ENCODE results near the gene YPEL5.

DNA sequence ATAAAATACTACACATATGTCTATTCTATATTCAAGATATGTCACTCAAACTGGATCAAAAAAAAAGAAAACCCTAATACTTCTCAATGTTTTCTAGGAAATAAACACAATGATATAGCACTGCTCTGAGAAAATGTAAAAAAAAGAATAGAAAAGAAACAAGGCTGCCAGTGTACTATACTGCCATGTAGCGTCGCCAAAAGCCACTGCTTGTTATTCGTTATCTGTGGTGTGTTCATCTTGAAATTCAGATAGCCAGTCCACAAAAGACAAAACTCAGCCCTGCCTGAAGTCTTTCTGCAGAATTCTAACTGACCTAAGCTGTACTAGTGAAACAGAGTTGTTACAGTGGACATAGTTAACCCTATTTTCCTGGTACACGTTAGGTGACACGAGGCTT lies 12.2 kb upstream of the YPEL5 start:
- TF ChIP-seq, protein P1, sequence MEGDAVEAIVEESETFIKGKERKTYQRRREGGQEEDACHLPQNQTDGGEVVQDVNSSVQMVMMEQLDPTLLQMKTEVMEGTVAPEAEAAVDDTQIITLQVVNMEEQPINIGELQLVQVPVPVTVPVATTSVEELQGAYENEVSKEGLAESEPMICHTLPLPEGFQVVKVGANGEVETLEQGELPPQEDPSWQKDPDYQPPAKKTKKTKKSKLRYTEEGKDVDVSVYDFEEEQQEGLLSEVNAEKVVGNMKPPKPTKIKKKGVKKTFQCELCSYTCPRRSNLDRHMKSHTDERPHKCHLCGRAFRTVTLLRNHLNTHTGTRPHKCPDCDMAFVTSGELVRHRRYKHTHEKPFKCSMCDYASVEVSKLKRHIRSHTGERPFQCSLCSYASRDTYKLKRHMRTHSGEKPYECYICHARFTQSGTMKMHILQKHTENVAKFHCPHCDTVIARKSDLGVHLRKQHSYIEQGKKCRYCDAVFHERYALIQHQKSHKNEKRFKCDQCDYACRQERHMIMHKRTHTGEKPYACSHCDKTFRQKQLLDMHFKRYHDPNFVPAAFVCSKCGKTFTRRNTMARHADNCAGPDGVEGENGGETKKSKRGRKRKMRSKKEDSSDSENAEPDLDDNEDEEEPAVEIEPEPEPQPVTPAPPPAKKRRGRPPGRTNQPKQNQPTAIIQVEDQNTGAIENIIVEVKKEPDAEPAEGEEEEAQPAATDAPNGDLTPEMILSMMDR (IDR thresholded peaks at IDR 0.05 in 2 of 3, conservative IDR thresholded peaks at IDR 0.05 in 1 of 3; ENCODE audit: borderline replicate concordance in 1 of 3, insufficient read depth in 1 of 3, low read depth in 2 of 3, low read length in 2 of 3) = no peak
- TF ChIP-seq, protein P2, sequence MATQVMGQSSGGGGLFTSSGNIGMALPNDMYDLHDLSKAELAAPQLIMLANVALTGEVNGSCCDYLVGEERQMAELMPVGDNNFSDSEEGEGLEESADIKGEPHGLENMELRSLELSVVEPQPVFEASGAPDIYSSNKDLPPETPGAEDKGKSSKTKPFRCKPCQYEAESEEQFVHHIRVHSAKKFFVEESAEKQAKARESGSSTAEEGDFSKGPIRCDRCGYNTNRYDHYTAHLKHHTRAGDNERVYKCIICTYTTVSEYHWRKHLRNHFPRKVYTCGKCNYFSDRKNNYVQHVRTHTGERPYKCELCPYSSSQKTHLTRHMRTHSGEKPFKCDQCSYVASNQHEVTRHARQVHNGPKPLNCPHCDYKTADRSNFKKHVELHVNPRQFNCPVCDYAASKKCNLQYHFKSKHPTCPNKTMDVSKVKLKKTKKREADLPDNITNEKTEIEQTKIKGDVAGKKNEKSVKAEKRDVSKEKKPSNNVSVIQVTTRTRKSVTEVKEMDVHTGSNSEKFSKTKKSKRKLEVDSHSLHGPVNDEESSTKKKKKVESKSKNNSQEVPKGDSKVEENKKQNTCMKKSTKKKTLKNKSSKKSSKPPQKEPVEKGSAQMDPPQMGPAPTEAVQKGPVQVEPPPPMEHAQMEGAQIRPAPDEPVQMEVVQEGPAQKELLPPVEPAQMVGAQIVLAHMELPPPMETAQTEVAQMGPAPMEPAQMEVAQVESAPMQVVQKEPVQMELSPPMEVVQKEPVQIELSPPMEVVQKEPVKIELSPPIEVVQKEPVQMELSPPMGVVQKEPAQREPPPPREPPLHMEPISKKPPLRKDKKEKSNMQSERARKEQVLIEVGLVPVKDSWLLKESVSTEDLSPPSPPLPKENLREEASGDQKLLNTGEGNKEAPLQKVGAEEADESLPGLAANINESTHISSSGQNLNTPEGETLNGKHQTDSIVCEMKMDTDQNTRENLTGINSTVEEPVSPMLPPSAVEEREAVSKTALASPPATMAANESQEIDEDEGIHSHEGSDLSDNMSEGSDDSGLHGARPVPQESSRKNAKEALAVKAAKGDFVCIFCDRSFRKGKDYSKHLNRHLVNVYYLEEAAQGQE (IDR thresholded peaks at IDR 0.05; ENCODE audit: low read depth) = no peak

Data from HCT116 (cell line).